ENCODE data around the gene MAFG. TPM values are rescaled to one million over a fixed set of nuclear protein-coding genes. Genes with fewer than 3 reads are reported as not detected.

The MAFG gene
- total RNA-seq, 1 donor from 2014 or later = 23.6 TPM

GRCh38 chr17:81930142-81931125, 2.9 kb upstream of the MAFG start:
- Mint-ChIP-seq H3K9me3 (ENCODE audit: unreplicated experiment) (no peaks in the 10 kb centered on the region), H3K4me3 (ENCODE audit: unreplicated experiment) (no peak overlapping the region), H3K27ac (ENCODE audit: unreplicated experiment) (no peak overlapping the region), H3K27me3 (ENCODE audit: unreplicated experiment) (peaks cover 22% of the 10 kb centered on the region), H3K36me3 (ENCODE audit: low read depth, unreplicated experiment) (peaks cover 5% of the 10 kb centered on the region), H3K4me1 (ENCODE audit: unreplicated experiment) (peaks cover 9% of the 10 kb centered on the region)
- TF ChIP-seq CTCF (IDR thresholded peaks at IDR 0.05; ENCODE audit: unreplicated experiment) = no peak
- DNase-seq (ENCODE audit: low spot score) = no peak

GRCh38 chr17:81929253-81930141, 2.0 kb upstream of the MAFG start:
- peaks cover 5% of the 10 kb centered on the region for H3K36me3 Mint-ChIP-seq (ENCODE audit: low read depth, unreplicated experiment)
- H3K27ac Mint-ChIP-seq (ENCODE audit: unreplicated experiment) = no peak overlapping the region
- TF ChIP-seq CTCF (IDR thresholded peaks at IDR 0.05; ENCODE audit: unreplicated experiment) = no peak
- H3K9me3 Mint-ChIP-seq (ENCODE audit: unreplicated experiment) = no peaks in the 10 kb centered on the region
- H3K4me1 Mint-ChIP-seq (ENCODE audit: unreplicated experiment) = peaks cover 9% of the 10 kb centered on the region
- no peak for DNase-seq (ENCODE audit: low spot score)
- H3K27me3 Mint-ChIP-seq (ENCODE audit: unreplicated experiment) = peaks cover 19% of the 10 kb centered on the region
- H3K4me3 Mint-ChIP-seq (ENCODE audit: unreplicated experiment) = no peak overlapping the region

- H3K36me3 Mint-ChIP-seq (ENCODE audit: low read depth, unreplicated experiment) = peaks cover 5% of the 10 kb centered on the region
- H3K27me3 Mint-ChIP-seq (ENCODE audit: unreplicated experiment) = peaks cover 21% of the 10 kb centered on the region
- DNase-seq (ENCODE audit: low spot score) = no peak
- H3K4me3 Mint-ChIP-seq (ENCODE audit: unreplicated experiment) = peak overlapping the region; percentile 37
- no peak for TF ChIP-seq CTCF (IDR thresholded peaks at IDR 0.05; ENCODE audit: unreplicated experiment)
- no peak overlapping the region for H3K27ac Mint-ChIP-seq (ENCODE audit: unreplicated experiment)
- H3K9me3 Mint-ChIP-seq (ENCODE audit: unreplicated experiment) = no peaks in the 10 kb centered on the region
- H3K4me1 Mint-ChIP-seq (ENCODE audit: unreplicated experiment) = peaks cover 13% of the 10 kb centered on the region
Measured at GRCh38 chr17:81928544-81929252, 1.2 kb upstream of the MAFG start.

- H3K4me3 Mint-ChIP-seq (ENCODE audit: unreplicated experiment) = no peak overlapping the region
- no peak for DNase-seq (ENCODE audit: low spot score)
Measured at GRCh38 chr17:81927152-81927652, 333 bp downstream of the MAFG start.

More at GRCh38 chr17:81927152-81927652, 333 bp downstream of the MAFG start:
- Mint-ChIP-seq H3K36me3 (ENCODE audit: low read depth, unreplicated experiment) (peaks cover 3% of the 10 kb centered on the region), H3K27me3 (ENCODE audit: unreplicated experiment) (peaks cover 22% of the 10 kb centered on the region), H3K9me3 (ENCODE audit: unreplicated experiment) (no peaks in the 10 kb centered on the region), H3K27ac (ENCODE audit: unreplicated experiment) (no peak overlapping the region), H3K4me1 (ENCODE audit: unreplicated experiment) (peaks cover 13% of the 10 kb centered on the region)
- no peak for TF ChIP-seq CTCF (IDR thresholded peaks at IDR 0.05; ENCODE audit: unreplicated experiment)
